Colon (tissue), 2 donors: Measurements from ENCODE around the gene DTNB.
"Not testable (repeated sequence)": the region's sequence is repeated elsewhere in the genome, so short reads cannot be mapped to it uniquely, and the experiment has no call there.

Experiments
- FAIRE-seq: peaks from 2 replicates; lab custom pipeline; 2012; peaks lifted over from hg19 to GRCh38; lab: Jason Lieb, UNC
- donor health status: control.
- donor health status: control.

The DTNB gene

GRCh38 chr2:25418944-25419677 lies 254.3 kb downstream of the DTNB start:
- FAIRE-seq: no peak

- FAIRE-seq: no peak
Observed at GRCh38 chr2:25417715-25418369, 255.5 kb downstream of the DTNB start.

GRCh38 chr2:25416674-25417073 lies 256.7 kb downstream of the DTNB start:
- no peak for FAIRE-seq

- no peak for FAIRE-seq
Observed at GRCh38 chr2:25414781-25415180, 258.6 kb downstream of the DTNB start.

GRCh38 chr2:25413409-25413808 lies 260.0 kb downstream of the DTNB start:
- FAIRE-seq: not testable (repeated sequence)

- FAIRE-seq: no peak
Observed at GRCh38 chr2:25411753-25412152, 261.6 kb downstream of the DTNB start.

GRCh38 chr2:25411281-25411680 lies 262.1 kb downstream of the DTNB start:
- FAIRE-seq: no peak

- no peak for FAIRE-seq
Observed at GRCh38 chr2:25410370-25410769, 263.0 kb downstream of the DTNB start.

GRCh38 chr2:25409468-25409867 lies 263.9 kb downstream of the DTNB start:
- FAIRE-seq: no peak

- no peak for FAIRE-seq
Observed at GRCh38 chr2:25409044-25409443, 264.3 kb downstream of the DTNB start.

- FAIRE-seq: no peak
Observed at GRCh38 chr2:25405611-25406295, 267.6 kb downstream of the DTNB start.

GRCh38 chr2:25403120-25403760 lies 270.1 kb downstream of the DTNB start:
- not testable (repeated sequence) for FAIRE-seq

- FAIRE-seq: no peak
Observed at GRCh38 chr2:25402477-25402876, 270.9 kb downstream of the DTNB start.

- no peak for FAIRE-seq
Observed at GRCh38 chr2:25401307-25402026, 271.9 kb downstream of the DTNB start.

GRCh38 chr2:25400576-25401216 lies 272.7 kb downstream of the DTNB start:
- FAIRE-seq: no peak

- FAIRE-seq: no peak
Observed at GRCh38 chr2:25400169-25400568, 273.2 kb downstream of the DTNB start.

GRCh38 chr2:25398534-25398933 lies 274.8 kb downstream of the DTNB start:
- no peak for FAIRE-seq

GRCh38 chr2:25397777-25398176 lies 275.6 kb downstream of the DTNB start:
- FAIRE-seq: no peak

GRCh38 chr2:25389161-25389560 lies 284.2 kb downstream of the DTNB start:
- no peak for FAIRE-seq

GRCh38 chr2:25388491-25388890 lies 284.9 kb downstream of the DTNB start:
- no peak for FAIRE-seq

GRCh38 chr2:25387876-25388449 lies 285.4 kb downstream of the DTNB start:
- FAIRE-seq: no peak
